Uterus (tissue), 2 donors: ENCODE results near the gene PPFIBP1.

Experiments used
- POLR2A ChIP-seq, 2 donors: fragments of 450-650 bp; IDR thresholded peaks; one replicate each; pipeline ENCODE4 v1.6.1; 2016; ENCODE audit warnings: antibody characterized with exemption in 2 of 2, mild to moderate bottlenecking in 1 of 2, moderate library complexity in 1 of 2
- TF ChIP-seq, protein P1 (sequence below), 4 experiments: fragments of 200-600 bp in 2 of 4; fragments of 450-650 bp in 2 of 4; sonication (generic) in 2 of 4; IDR thresholded peaks; one replicate each; pipeline ENCODE4 v1.5.1; 2016 to 2019; ENCODE audit warnings: antibody characterized with exemption in 4 of 4, mild to moderate bottlenecking in 2 of 4, moderate library complexity in 1 of 4

GRCh38 chr12:27711967-27712366, 188.0 kb downstream of the PPFIBP1 start:
- TF ChIP-seq, protein P1, sequence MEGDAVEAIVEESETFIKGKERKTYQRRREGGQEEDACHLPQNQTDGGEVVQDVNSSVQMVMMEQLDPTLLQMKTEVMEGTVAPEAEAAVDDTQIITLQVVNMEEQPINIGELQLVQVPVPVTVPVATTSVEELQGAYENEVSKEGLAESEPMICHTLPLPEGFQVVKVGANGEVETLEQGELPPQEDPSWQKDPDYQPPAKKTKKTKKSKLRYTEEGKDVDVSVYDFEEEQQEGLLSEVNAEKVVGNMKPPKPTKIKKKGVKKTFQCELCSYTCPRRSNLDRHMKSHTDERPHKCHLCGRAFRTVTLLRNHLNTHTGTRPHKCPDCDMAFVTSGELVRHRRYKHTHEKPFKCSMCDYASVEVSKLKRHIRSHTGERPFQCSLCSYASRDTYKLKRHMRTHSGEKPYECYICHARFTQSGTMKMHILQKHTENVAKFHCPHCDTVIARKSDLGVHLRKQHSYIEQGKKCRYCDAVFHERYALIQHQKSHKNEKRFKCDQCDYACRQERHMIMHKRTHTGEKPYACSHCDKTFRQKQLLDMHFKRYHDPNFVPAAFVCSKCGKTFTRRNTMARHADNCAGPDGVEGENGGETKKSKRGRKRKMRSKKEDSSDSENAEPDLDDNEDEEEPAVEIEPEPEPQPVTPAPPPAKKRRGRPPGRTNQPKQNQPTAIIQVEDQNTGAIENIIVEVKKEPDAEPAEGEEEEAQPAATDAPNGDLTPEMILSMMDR (IDR thresholded peaks at IDR 0.05): no peak
- TF ChIP-seq POLR2A (IDR thresholded peaks at IDR 0.05): no peak
